ENCODE results near the gene ANKRD11. TPM values are rescaled to one million over a fixed set of nuclear protein-coding genes. Genes with fewer than 3 reads are reported as not detected.

The ANKRD11 gene
- total RNA-seq, 1 experiment from 2014 or later: 266 TPM

GRCh38 chr16:89378947-89379771, 111.2 kb downstream of the ANKRD11 start:
- CTCF ChIA-PET: no interaction called here
- RAD21 ChIA-PET (ENCODE audit: low non-redundant PET in 1 of 2, low total read pairs in 2 of 2, uncharacterized antibody in 2 of 2, unreplicated experiment in 2 of 2): interaction anchor here in 1 of 2 experiments (0.7 kb wide), 1 partner anchor 14 kb away, joined by 3 read pairs; no protein-coding TSS in a partner anchor
- Histone ChIP-seq H4K20me1 (ENCODE audit: insufficient read depth) (peaks cover 32% of the 10 kb centered on the region; the same call in 1 of the 2 replicates), H3K9me2 (ENCODE audit: insufficient read depth) (no peaks in the 10 kb centered on the region), H3K4me1 (ENCODE audit: control insufficient read depth in 1 of 2, insufficient read depth in 2 of 2, low read length in 2 of 2) (peaks cover 0 to 11% of the 10 kb centered on the region in 2 experiments; a peak in 1 of 4 replicates), H3K27me3 (ENCODE audit: insufficient read depth, low read length) (no peaks in the 10 kb centered on the region), H3K36me3 (ENCODE audit: control insufficient read depth in 1 of 2, insufficient read depth in 2 of 2, low read length in 2 of 2) (no peaks in the 10 kb centered on the region), H3K27ac (ENCODE audit: low read depth, low read length) (no peak overlapping the region), H3K4me2 (ENCODE audit: low read length) (no peak overlapping the region), H3K79me2 (ENCODE audit: insufficient read depth, low read length) (peaks cover 99% of the 10 kb centered on the region), H3K4me3 (replicated peaks in 1 of 2; ENCODE audit: low read depth in 1 of 2, low read length in 2 of 2) (no peak overlapping the region), H3K9me3 (ENCODE audit: control insufficient read depth in 1 of 2, insufficient read depth in 1 of 2, low read depth in 1 of 2, low read length in 2 of 2) (no peaks in the 10 kb centered on the region), H3K9ac (ENCODE audit: low read length) (no peak overlapping the region), H2AFZ (ENCODE audit: low read depth, low read length, poor library complexity, severe bottlenecking) (no peak overlapping the region)
- intact Hi-C loops (cut with micrococcal nuclease): no loop called here
- no peak for DNase-seq (ENCODE audit: low read depth, low spot score)
- no peak for ATAC-seq
- POLR2A ChIA-PET: no interaction called here
- TF ChIP-seq ZBTB33 (IDR thresholded peaks at IDR 0.05; ENCODE audit: extremely low read depth, insufficient replicate concordance, low read length) (no peak), TCF7L2 (IDR thresholded peaks at IDR 0.05; ENCODE audit: borderline replicate concordance, extremely low read depth, insufficient read depth, insufficient read length) (no peak), YY1 (IDR thresholded peaks at IDR 0.05; ENCODE audit: extremely low read depth, insufficient replicate concordance, low read depth, low read length) (no peak), ZFX (IDR thresholded peaks at IDR 0.05) (no peak), REST (IDR thresholded peaks at IDR 0.05; ENCODE audit: low read depth) (no peak), JUND (IDR thresholded peaks at IDR 0.05) (no peak), ELF1 (IDR thresholded peaks at IDR 0.05; ENCODE audit: borderline replicate concordance, low read depth) (no peak), SIN3A (IDR thresholded peaks at IDR 0.05; ENCODE audit: low read depth) (no peak), CBX3 (IDR thresholded peaks at IDR 0.05; ENCODE audit: low read depth) (no peak), FOSL1 (IDR thresholded peaks at IDR 0.05; ENCODE audit: low read depth) (no peak), SP1 (IDR thresholded peaks at IDR 0.05; ENCODE audit: low read depth) (no peak), EZH2phosphoT487 (IDR thresholded peaks at IDR 0.05; ENCODE audit: borderline replicate concordance) (no peak), CTCF (IDR thresholded peaks at IDR 0.05 in 2 of 3, conservative IDR thresholded peaks at IDR 0.05 in 1 of 3; ENCODE audit: borderline replicate concordance in 1 of 3, insufficient read depth in 1 of 3, low read depth in 2 of 3, low read length in 2 of 3) (no peak)
- no TSS peak for BruUV-seq (replicated peaks)

All from HCT116 (cell line).